Psoas muscle (tissue), 8 donors: ENCODE results near the gene CACNA1D. TPM values are rescaled to one million over a fixed set of nuclear protein-coding genes. Genes with fewer than 3 reads are reported as not detected.
"Not testable (repeated sequence)": the region's sequence is repeated elsewhere in the genome, so short reads cannot be mapped to it uniquely, and the experiment has no call there.

Experiments
- ATAC-seq, 4 donors: fragments of 200-7000 bp; cut with Tn5 transposase; one replicate each; pipeline ENCODE4 v1.9.1; 2020; ENCODE audit warnings: moderate library complexity in 3 of 4, mild to moderate bottlenecking in 2 of 4
- DNase-seq, 2 donors: peaks; one replicate each; pipeline ENCODE4 v3.0.0-alpha.2; 2020
- H3K27ac ChIP-seq: fragments of 200-600 bp; one replicate; pipeline ENCODE4 v1.8.0; 2022
- H3K27me3 ChIP-seq, 3 donors: fragments of 200-600 bp in 1 of 3; one replicate each; pipeline versions ENCODE4 v1.6.1 to v1.8.0; 2013 to 2022; ENCODE audit warnings: low read length in 2 of 3, mild to moderate bottlenecking in 2 of 3, moderate library complexity in 1 of 3; ENCODE audit not compliant: insufficient read depth in 3 of 3
- H3K36me3 ChIP-seq, 2 donors: fragments of 200-600 bp in 1 of 2; one replicate each; pipeline versions ENCODE4 v1.6.1 to v1.8.0; 2013 to 2022; ENCODE audit warnings: low read depth in 1 of 2, mild to moderate bottlenecking in 1 of 2, moderate library complexity in 1 of 2; ENCODE audit not compliant: insufficient read depth in 1 of 2
- H3K4me1 ChIP-seq: fragments of 200-600 bp; one replicate; pipeline ENCODE4 v1.8.0; 2022
- H3K4me3 ChIP-seq: fragments of 200-600 bp; one replicate; pipeline ENCODE4 v1.8.0; 2022; ENCODE audit warnings: mild to moderate bottlenecking
- H3K9me3 ChIP-seq: fragments of 200-600 bp; one replicate; pipeline ENCODE4 v1.8.0; 2022
- CTCF ChIP-seq: fragments of 200-600 bp; IDR thresholded peaks from one replicate; pipeline ENCODE4 v1.8.0; 2022; ENCODE audit warnings: antibody characterized with exemption
- WGBS, 3 donors: extraction: QIAGEN DNeasy Blood & Tissue Kit; methylation state at CpG; one replicate each; pipeline versions ENCODE4 v1.1.6 to v1.1.7; 2013; 5-methylcytosine and 5-hydroxymethylcytosine counted together
- intact Hi-C, 2 donors: fragments of 100-400 bp; cut with DNase I; formaldehyde crosslinking; loops; one replicate each; pipeline versions ENCODE4 v1.11.0 to v1.14.2; 2022
- polyA plus RNA-seq, 3 donors: library from polyadenylated mRNA; stranded (reverse); fragments of 200-250 nt; gene quantifications; one replicate each; pipeline ENCODE4 v1.2.3, GENCODE V29; 2013
- total RNA-seq, 4 donors: library from RNA; stranded (reverse); fragmentation: NEBNext Ultra II Directional in 2 of 4; extraction: Animal tissue kit (Norgen Biotek cat#: 25700) in 2 of 4; gene quantifications; one replicate each; pipeline versions ENCODE4 v1.2.1 to v1.2.4, GENCODE V29; 2021 to 2023
- donor health status: healthy with polysubstance abuse.
- donor health status: DM: no; HTN: no; CAD: no; lungs with moderate emphysema.
- donor health status: Bipolar disorder and iron deficiency.
- donor health status: healthy.
- donor health status: DM: yes; HTN: yes; CAD: no.
- donor health status: DM: no; HTN: no; CAD: no.
- donor health status: DM: no; HTN: no; CAD: no.
- donor health status: DM: yes; HTN: yes; CAD: no.

The CACNA1D gene
- total and polyA plus RNA-seq, 7 donors, result 0.05 to 0.82 (median 0.28) TPM; not detected in 2

GRCh38 chr3:53630547-53630946, 136.1 kb downstream of the CACNA1D start:
- Histone ChIP-seq H3K36me3 (no peaks in the 10 kb centered on the region), H3K27me3 (peaks cover 0 to 3% (median 3%) of the 10 kb centered on the region in 3 donors), H3K27ac (no peak overlapping the region), H3K4me1 (no peaks in the 10 kb centered on the region), H3K9me3 (no peaks in the 10 kb centered on the region), H3K4me3 (no peak overlapping the region)
- DNase-seq (no peak), ATAC-seq (no peak)
- 70 to 75% (median 72%) methylated on average over 3 of the region's 3 CpGs for WGBS, 3 donors
- TF ChIP-seq CTCF, result no peak
- intact Hi-C loops, result no loop called here

- intact Hi-C loops, result no loop called here
- Histone ChIP-seq H3K4me1 (no peaks in the 10 kb centered on the region), H3K27ac (no peak overlapping the region), H3K27me3 (no peaks in the 10 kb centered on the region), H3K9me3 (no peaks in the 10 kb centered on the region), H3K4me3 (no peak overlapping the region), H3K36me3 (no peaks in the 10 kb centered on the region)
- no peak for TF ChIP-seq CTCF
- 82 to 87% (median 83%) methylated on average over 9 of the region's 9 CpGs for WGBS, 3 donors
- ATAC-seq (no peak), DNase-seq (no peak)
Measured at GRCh38 chr3:53633197-53633787, 138.9 kb downstream of the CACNA1D start.

GRCh38 chr3:53635041-53635440, 140.6 kb downstream of the CACNA1D start:
- intact Hi-C loops, result no loop called here
- no peaks in the 10 kb centered on the region for H3K27me3 ChIP-seq
- WGBS, 3 donors, result 77 to 86% (median 84%) methylated on average over 3 of the region's 3 CpGs
- TF ChIP-seq CTCF, result no peak
- ATAC-seq (no peak), DNase-seq (no peak)
- no peaks in the 10 kb centered on the region for H3K9me3 ChIP-seq
- no peak overlapping the region for H3K27ac ChIP-seq
- no peak overlapping the region for H3K4me3 ChIP-seq
- no peaks in the 10 kb centered on the region for H3K36me3 ChIP-seq
- H3K4me1 ChIP-seq, result no peaks in the 10 kb centered on the region

GRCh38 chr3:53638806-53639205, 144.4 kb downstream of the CACNA1D start:
- H3K9me3 ChIP-seq, H3K4me1 ChIP-seq, H3K4me3 ChIP-seq, DNase-seq, ATAC-seq, intact Hi-C loops, H3K27ac ChIP-seq, H3K27me3 ChIP-seq, H3K36me3 ChIP-seq: not testable (repeated sequence)
- WGBS, 3 donors, result 60 to 65% (median 63%) methylated on average over 4 of the region's 4 CpGs

- 60 to 70% (median 69%) methylated on average over 5 of the region's 5 CpGs for WGBS, 3 donors
Measured at GRCh38 chr3:53641397-53641796, 147.0 kb downstream of the CACNA1D start.

More at GRCh38 chr3:53641397-53641796, 147.0 kb downstream of the CACNA1D start:
- no peaks in the 10 kb centered on the region for H3K36me3 ChIP-seq
- no peak for ATAC-seq
- DNase-seq, result no peak
- intact Hi-C loops, result no loop called here
- H3K4me3 ChIP-seq, result no peak overlapping the region
- H3K27ac ChIP-seq, result no peak overlapping the region
- no peak for TF ChIP-seq CTCF
- no peaks in the 10 kb centered on the region for H3K27me3 ChIP-seq
- no peaks in the 10 kb centered on the region for H3K9me3 ChIP-seq
- H3K4me1 ChIP-seq, result no peaks in the 10 kb centered on the region
